SW 1271 (cell line): ENCODE data around the gene TEKTIP1.
A peak's percentile ranks its signal among the peaks of the same experiment; 100 is the strongest.

ENCODE experiments used
- DNase-seq, 2 experiments: peaks; one replicate each; lab custom pipeline; 2025; lab: John Stamatoyannopoulos, UW

TEKTIP1 gene

DNA sequence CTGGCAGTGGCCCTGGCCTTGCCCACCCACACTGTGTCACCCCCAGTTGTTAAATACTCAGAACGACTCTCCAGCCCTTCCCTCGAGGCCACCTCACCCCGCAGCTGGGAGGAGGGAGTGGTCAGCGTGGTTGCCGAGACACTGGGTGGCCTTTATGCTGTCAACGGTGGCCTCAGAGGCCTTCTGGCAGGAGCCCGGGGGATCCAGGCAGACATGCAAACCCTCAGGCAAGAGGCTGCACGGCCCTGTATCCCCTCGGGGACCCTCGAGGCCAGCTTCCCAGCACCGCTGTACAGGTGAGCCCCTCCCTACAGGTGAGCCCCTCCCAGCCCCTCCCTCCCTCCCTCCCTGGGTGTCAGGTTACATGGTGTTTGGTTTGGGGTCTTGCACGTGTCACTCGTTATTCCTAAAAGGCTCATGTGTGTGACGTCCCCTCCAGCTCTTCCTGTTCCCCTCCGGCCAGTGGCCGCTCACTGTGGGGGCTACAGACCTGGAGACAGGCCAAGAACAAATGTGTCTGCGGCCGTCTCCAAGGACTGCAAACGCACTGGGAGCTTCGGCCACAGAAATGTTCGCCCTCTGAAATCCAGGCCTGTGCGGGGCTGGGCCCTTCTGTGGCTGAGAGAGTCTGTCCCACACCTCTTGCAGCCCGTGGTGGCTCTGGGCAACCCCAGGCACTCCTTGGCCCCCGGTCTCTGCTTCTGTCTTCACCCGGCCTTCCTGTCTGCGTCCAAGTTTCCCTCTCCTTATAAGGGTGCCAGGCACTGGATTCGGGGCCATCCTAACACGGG, at the start of gene TEKTIP1:
TEKTIP1 (plus strand) TSS at position 210 of the 791 bp plus-strand sequence; CDS start at position 214, 4 bp downstream.
- DNase-seq = peak in 1 of 2 experiments; percentile 14

DNA sequence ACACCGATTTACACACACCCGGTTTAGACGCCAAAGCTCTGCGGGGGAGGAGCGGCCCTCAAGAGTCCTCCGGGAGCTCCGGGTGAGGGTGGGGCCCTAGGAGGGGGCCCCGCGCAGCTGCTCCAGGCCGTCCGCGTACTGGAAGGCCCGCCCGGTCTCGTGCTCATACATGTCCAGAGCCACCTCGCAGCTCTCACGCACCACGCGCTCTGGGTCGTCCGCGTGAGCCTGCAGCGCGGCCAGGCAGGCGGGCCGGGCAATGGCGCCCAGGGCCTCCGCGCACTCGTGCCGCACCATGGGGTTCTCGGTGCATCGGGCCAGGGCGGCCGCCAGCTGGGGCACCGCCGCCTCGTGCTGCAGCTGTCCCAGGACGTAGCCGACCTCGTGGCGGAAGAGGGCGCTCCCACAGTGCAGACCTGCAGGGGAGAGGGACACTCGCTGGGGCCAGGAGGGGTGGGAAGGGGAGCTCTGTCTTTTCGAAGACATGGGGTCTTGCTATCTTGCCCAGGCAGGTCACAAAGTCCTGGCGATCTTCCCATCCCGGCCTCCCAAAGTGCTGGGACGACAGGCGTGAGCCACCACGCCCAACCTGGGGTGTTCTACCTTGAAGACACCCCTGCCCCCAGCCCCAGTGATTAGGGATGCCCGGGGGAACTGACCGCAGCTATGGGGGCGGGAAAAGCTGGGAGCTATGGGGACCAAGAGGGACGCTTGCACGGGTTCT, 47.4 kb upstream of the TEKTIP1 start:
- no peak for DNase-seq

DNA sequence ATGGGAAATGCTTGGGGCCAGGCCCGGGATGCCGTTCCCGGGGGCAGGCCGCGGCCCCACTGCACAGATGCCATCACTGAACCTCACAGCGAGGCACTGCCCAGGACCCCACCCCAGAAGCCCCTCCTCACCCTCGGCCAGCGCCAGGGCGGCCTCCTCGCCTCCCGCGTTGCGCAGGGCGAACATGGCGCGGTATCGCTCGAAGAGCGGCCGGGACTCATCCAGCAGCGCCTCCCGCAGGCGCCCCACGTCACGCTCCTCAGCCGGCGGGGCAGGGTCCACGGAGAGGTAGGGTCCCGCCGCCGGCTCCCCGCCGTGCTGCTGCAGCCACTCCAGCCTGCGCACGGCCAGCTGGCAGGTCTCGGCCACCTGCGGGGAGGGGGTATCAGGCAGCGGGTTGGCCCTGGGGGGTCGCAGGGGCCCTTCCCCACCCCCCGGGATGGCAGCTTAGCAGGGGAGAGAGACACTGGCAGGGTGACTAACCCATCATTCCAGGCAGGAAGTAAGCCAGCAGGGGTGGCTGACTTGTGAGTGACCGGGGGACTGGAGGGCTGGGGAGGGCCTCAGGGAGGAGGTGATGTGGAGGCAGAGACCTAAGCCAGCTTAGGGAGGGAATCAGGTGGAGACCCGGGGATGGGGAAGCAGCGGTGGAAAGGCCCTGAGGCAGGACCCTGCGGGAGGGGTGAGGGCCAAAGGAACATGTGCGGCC, 46.7 kb upstream of the TEKTIP1 start:
- no peak for DNase-seq

DNA sequence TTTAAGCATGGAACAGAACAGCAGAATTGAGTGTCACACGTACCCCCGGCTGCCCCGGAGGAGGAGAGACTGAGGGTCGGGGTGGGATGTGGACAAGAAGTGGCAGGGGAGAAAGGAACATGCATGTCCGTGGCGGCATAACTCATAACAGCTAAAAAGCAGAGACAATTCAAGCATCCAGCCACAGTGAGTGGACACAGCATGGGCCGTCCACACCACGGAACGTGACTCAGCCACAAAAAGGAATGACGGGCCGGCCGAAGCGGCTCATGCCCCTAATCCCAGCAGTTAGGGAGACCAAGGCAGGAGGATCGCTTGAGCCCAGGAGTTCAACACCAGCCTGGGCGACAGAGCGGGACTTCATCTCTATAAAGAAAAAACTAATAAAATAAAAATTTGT, 46.1 kb upstream of the TEKTIP1 start:
- DNase-seq = no peak

DNA sequence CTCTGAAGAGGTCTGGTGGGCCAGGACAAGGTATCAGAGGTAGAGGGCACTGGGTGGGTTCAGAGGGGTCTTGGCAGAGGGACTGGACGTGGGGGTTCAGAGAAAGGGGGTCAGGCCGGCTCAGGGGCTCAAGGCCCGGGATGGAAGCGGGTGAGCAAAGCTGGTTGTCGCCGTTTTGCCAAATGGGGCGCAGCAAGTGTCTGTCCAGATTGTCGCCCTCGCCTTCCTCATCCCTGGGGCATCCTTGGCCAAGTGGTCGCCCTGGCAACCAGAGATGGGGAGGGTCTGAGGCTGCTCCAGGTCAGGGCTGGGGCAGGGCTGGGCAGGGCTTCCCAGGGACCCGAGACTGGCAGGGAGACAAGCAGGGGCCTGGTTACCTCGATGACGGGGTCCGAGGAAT, 45.3 kb upstream of the TEKTIP1 start:
- no peak for DNase-seq

DNA sequence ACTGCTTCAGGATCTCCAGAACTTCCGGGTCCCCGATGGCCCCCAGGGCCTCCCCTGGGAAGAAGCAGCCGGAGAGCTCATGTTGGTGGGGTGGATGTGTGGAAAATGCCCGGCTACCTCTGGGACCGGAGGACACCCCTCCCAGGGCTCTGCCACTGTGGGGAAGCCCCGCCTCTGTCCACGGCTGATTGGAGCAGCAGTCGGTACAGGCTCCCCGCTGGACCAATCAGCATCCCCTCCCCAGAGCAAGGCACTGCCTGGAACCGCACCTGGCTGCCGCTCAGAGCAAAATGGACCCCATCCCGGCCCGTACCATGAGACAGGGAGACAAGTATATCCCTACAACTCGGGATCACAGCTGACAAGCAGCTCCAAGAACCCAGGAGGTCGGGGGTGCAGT, 44.9 kb upstream of the TEKTIP1 start:
- DNase-seq = no peak

DNA sequence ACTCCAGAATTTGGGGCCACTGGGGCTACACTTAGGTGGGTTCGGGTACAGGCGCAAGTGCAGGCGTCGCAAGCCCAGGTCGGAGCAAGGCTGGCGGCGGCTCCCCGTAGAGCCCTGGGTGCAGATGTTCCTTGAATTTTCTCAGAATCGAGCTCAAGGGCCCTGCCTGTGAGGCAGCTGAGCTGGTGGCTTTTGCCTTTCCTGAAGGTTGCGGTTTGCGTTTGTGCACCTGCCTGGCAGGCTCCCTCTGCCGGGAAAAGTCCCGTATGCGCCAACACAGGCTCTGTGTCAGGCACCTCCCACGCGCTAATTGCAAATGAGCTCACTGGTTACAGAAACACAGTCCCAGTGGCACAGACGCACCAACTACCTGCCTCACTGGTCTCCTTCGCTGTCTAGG, 44.4 kb upstream of the TEKTIP1 start:
- DNase-seq = no peak

DNA sequence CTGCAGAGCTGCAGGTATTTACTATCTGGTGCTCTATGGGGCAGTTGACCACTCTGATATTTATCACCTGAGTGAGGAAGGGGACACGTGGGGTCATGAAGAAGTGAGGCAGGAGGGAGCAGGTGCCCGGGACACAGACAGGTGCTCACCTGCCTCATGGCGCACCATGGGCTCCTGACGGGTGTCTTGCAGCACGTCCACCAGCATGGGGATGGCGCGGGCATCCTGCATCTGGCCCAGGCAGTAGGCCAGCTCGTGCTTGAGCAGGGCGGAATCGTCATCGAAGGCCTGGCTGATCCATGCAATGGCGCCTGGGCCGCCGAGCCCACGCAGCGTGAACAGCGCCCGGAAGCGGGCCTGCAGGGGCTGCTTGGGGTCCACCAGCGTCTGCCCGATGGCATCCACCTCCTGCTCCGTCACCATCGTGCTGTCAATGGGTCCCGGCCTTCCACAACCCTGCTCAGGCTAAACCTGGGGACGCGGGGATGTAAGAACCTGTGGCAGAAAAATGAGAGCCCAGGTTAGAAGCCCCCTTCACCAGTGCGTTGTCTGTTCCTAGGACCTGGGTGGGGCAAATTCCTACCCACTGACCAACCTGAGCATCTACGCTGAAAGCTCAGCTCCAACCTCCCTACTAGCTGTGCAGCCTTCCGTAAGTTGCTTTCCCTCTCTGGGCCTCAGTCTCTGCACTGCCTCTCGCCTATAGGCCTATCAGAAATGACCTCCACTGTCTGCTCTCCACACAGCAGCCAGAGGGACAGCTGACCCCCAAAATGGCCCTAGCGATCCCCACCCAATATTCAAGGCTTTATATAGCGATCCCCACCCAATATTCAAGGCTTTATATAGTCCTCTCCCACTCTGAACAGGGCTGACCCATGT, 42.3 kb upstream of the TEKTIP1 start:
- no peak for DNase-seq

DNA sequence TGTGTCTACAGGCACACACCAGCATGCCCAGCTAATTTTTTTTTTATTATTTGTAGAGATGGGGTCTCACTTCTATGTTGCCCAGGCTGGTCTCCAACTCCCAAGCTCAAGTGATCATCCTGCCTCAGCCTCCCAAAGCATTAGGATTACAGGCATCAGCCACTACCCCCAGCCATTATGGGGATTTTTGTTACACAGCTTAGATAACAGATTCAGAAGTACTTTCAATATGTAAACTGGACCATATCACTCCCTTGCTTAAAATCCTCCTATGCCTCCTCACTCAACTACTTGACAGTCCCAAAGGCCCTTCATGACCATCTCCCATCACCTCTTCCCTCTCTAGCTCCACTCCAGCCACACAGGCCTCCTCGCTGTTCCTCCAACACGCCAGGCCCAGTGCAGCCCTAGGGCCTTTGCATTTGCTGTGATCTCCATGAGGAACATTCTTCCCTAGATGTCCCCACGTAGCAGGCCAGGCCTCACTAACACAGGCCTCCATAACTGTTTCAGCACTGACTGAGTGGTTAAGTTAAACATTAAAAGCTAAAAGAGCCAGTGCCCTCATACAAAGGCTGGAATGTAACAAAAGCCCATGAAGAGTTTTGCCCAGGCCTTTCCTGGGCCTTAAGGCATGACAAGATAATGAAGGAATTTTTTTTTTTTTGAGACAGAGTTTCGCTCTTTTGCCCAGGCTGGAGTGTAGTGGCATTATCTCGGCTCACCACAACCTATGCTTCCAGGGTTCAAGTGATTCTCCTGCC, 41.0 kb upstream of the TEKTIP1 start:
- DNase-seq = no peak

DNA sequence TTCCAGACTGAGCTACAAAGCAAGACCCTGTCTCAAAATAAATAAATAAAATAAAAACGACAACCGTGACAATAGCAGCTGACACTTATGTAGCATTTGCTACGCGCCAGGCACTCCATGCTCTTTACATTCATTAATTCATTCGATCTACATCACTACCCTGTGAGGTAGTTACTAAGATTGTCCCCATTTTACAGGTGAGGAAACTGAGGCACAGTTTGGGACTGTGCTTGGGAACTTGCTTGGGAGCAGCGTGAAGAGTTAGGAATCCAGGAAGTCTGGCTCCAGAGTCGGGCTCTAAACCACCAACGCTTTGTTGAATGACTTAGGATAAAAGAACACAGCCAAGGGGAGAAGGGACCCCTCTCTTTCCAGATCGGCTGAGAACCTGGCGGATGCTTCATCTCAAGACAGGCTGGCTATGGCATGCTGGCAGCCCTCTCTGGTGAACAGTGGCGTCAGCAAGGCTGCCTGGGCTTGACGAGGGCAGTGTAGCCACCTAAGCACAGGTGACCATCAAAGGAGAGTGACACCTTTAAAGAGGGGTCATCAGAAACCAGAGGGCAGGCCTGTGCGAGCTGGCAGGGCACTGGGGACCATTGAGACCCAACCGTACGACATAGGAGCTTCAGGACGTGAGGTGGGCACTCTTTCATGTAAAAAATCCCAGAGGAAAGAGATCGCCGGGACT, 39.1 kb upstream of the TEKTIP1 start:
- DNase-seq = no peak

DNA sequence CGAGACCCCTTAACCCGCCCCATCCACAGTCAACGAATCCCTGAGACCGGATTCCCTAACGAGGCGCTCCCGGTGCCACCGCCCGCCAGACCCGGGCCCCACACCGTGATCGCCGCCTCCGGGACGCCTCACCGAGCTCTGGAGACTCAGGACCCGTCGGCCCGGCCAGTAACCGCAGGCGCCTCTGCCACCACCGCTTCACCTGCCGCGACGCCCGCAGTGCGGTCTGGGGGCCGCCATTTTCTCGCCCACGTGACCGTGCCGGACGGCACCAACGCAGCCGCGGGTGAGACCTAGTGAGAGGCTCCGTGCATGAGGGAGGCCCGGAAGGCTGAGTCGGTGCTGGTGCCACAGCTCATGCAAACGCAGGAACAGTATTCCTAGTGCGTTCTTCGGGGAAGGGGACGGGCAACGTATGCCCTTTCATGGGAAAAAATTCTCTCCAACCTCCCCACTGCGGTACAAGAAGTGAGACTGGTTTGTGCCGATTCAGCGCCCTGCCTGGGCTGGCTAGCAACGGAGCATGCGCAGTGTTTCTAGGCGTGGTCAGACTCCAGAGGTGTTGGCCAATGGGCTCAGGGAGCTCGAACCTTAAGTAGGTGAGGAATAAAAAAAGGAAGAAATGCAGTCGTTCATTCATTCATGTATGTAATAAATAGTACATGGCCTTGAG, 38.4 kb upstream of the TEKTIP1 start, which contains the start of gene DOHH:
DOHH (minus strand) TSS at position 246 of the 673 bp plus-strand sequence. CDS start 3,860 bp downstream, outside the sequence.
- DNase-seq = peak; percentile 87 to 95

DNA sequence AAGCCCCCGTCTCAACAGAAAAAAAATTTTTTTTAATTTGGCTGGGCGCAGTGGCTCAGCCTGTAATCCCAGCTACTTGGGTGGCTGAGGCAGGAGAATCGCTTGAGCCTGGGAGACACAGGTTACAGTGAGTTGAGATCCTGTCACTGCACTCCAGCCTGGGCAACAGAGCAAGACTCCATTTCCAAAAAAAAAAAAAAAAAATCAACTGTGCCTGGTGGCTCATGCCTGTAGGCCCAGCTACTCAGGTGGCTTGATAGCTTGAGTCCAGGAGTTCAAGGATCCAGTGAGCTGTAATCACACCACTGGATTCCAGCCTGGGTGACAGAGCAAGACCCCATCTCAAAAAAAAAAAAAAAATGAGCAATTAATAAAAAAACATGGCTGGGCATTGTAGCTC, 37.2 kb upstream of the TEKTIP1 start:
- DNase-seq = no peak

DNA sequence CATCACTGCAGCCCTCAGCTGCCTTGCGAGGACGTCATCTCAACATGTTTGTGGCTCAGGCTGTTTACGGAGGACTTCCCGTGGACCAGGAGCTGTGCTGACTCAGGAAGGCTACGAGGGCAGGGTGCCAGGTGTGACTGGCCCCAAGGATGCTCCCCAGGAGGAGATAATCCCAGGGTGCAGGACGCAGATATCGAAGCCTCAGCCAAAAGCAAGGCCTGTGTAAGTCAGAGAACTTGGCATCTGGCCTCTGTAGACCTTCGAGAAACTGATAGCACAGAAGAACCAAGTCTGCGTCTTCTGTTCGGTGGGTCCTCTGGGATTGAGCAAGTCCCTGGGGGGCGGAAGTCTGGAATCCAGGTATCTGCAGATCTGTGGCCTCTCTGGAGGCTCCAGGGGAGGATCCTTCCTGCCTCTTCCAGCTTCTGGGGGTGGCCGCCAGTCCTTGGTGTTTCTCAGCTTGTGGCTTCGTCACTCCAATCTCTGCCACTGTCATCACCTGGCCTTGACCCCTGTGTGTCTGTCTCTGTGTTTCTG, 35.9 kb upstream of the TEKTIP1 start:
- no peak for DNase-seq

DNA sequence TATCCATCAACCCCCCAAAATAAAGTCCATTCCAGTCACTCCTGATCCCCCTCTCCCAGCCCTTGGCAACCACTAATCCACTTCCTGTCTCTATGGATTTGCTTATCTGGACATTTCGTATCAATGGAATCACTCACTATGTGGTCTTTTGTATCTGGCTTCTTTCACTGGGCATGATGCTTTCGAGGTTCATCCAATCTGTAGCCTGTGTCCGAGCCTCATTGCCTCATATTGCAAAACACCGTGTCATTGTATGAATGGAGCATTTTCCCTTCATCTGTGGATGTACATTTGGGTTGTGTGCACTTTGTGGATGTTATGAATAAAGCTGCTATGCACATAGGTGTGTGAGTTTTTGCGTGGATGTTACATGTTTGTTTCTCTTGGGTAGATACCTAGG, 34.2 kb upstream of the TEKTIP1 start:
- no peak for DNase-seq

DNA sequence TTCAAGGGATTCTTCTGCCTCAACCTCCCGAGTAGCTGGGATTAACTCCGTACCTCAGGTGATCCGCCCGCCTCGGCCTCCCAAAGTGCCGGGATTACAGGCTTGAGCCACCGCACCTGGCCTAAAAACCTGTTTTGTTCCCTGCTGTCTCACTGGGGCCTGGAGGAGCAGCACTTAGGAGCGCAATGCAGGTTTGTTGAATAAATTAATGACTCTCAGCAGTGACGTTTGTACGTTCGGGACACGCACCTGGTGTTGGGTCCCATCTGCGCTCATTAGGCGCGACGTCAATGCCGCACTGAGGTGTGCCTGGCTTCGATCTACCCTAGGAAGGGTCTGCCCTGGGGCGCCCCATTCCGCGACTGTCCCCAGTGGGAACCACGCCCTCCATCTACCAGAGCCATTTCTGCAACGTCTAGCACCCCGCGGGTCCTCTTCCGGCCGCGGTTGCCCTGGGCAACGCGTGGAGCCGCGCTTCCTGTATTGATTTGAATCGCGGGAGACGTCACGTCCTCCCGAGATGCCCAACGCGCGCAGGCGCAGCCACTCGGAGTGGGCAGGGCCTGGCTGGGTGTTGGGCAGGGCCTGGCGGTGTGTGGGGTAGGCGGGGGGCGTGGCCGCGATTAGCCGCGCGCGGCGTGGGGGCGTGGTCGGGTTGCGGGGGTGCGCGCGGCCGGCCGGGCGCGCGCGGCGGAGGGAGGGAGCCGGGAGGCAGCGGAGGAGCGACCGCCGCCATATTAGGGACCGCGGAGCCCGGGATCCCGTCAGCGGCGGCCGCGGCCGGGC, 33.2 kb upstream of the TEKTIP1 start, which contains the start of gene FZR1:
FZR1 (plus strand) TSS at position 714 of the 786 bp plus-strand sequence. CDS start 16,679 bp downstream, outside the sequence.
- peak; percentile 93 to 97 for DNase-seq

DNA sequence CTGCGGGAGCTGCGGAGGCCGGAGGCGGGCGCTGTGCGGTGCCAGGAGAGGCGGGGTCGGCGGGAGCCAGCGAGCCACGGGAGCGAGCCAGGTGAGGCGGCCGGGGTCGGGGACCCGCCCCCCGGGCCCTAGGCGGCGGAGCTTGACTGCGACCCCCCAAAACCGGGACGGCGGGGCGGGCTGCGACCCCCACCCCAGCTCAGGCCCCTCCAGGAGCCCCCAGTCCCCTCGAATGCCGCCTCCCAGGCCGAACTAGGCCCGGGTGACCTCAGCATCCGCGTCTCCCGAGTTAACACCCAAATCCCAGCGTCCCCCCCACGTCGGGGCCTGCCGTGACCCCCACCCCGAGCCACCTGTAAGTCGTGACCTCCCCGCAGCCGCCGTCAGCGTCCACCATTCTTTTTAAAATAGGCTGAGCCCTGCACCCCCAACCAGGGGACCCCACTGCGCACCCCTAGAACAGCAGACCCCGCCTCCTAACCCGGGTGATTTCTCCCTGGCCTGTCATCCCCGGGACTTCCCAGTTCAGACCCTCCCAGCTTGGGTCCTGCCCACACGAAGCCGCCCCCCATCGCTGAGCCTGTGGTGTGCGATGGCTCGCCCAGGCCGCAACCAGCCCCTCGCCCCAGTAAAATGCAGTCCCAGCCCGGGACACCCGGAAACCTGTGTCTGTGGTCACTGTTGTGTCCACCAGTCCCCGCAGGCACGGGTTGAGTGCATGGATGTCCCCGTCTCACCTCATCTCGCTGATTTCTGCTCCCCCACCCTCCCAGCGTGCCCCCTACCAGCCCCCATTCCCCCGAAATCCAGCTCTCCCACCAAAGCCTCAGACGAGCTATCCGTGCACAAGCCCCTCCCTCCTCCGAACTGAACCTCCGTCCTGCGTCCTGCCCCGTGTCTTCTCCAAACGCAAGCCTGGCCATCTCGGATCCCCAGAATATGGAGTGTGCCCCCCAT, 32.3 kb upstream of the TEKTIP1 start:
- DNase-seq = no peak
